ENCODE data around the gene SPON1.
"Not testable (repeated sequence)": the region's sequence is repeated elsewhere in the genome, so short reads cannot be mapped to it uniquely, and the experiment has no call there.

Gene SPON1

DNA sequence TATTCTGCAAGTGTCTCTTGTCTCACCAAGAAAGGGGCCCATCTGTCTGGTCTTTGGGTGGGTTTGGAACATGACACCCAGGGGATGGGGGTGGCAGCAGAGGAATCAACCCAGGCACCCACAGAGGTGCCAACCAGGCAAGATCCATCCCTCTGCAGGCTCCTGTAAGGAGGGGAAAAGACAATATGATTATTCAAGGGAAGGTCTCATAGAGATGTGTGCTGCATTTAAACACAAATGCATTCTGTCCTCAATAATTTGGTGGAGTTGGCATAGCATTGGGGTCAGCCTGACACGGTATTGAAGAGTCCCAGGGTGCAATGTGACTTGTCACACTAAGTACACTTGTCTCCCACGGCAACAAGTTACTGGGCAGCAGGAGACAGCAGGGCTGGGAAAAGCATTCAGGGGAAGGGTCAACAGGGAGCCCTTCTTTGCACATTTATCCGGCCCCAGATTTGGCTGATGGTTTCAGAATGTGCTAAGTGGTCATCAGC lies 33.1 kb upstream of the SPON1 start:
- Histone ChIP-seq H3K27me3 (replicated peaks) (no peaks in the 10 kb centered on the region), H3K4me3 (ENCODE audit: low read depth, low read length) (no peak overlapping the region), H3K36me3 (replicated peaks) (no peaks in the 10 kb centered on the region), H3K27ac (no peak overlapping the region)
- in situ Hi-C loops (cut with HindIII; ENCODE audit: low pct_ligation_motif_present, low sequenced_read_pairs): no loop called here
- no peak for DNase-seq
- TF ChIP-seq, protein P1, sequence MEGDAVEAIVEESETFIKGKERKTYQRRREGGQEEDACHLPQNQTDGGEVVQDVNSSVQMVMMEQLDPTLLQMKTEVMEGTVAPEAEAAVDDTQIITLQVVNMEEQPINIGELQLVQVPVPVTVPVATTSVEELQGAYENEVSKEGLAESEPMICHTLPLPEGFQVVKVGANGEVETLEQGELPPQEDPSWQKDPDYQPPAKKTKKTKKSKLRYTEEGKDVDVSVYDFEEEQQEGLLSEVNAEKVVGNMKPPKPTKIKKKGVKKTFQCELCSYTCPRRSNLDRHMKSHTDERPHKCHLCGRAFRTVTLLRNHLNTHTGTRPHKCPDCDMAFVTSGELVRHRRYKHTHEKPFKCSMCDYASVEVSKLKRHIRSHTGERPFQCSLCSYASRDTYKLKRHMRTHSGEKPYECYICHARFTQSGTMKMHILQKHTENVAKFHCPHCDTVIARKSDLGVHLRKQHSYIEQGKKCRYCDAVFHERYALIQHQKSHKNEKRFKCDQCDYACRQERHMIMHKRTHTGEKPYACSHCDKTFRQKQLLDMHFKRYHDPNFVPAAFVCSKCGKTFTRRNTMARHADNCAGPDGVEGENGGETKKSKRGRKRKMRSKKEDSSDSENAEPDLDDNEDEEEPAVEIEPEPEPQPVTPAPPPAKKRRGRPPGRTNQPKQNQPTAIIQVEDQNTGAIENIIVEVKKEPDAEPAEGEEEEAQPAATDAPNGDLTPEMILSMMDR (IDR thresholded peaks at IDR 0.05; ENCODE audit: low read depth, low read length, missing control alignments): no peak

GRCh38 chr11:13931356-13931755 lies 31.2 kb upstream of the SPON1 start:
- TF ChIP-seq, protein P1 (IDR thresholded peaks at IDR 0.05; ENCODE audit: low read depth, low read length, missing control alignments): no peak
- no peak overlapping the region for H3K4me3 ChIP-seq (ENCODE audit: low read depth, low read length)
- H3K27me3 ChIP-seq (replicated peaks): no peaks in the 10 kb centered on the region
- H3K36me3 ChIP-seq (replicated peaks): no peaks in the 10 kb centered on the region
- in situ Hi-C loops (cut with HindIII; ENCODE audit: low pct_ligation_motif_present, low sequenced_read_pairs): no loop called here
- H3K27ac ChIP-seq: no peak overlapping the region
- no peak for DNase-seq

DNA sequence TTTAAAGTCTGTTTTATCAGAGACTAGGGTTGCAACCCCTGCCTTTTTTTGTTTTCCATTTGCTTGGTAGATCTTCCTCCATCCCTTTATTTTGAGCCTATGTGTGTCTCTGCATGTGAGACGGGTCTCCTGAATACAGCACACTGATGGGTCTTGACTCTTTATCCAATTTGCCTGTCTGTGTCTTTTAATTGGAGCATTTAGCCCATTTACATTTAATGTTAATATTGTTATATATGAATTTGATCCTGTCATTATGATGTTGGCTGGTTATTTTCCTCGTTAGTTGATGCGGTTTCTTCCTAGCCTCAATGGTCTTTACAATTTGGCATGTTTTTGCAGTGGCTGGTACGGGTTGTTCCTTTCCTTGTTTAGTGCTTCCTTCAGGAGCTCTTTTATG lies 25.4 kb upstream of the SPON1 start:
- H3K4me3 ChIP-seq (ENCODE audit: low read depth, low read length); DNase-seq; H3K36me3 ChIP-seq (replicated peaks); H3K27me3 ChIP-seq (replicated peaks); H3K27ac ChIP-seq; in situ Hi-C loops (cut with HindIII; ENCODE audit: low pct_ligation_motif_present, low sequenced_read_pairs): not testable (repeated sequence)

DNA sequence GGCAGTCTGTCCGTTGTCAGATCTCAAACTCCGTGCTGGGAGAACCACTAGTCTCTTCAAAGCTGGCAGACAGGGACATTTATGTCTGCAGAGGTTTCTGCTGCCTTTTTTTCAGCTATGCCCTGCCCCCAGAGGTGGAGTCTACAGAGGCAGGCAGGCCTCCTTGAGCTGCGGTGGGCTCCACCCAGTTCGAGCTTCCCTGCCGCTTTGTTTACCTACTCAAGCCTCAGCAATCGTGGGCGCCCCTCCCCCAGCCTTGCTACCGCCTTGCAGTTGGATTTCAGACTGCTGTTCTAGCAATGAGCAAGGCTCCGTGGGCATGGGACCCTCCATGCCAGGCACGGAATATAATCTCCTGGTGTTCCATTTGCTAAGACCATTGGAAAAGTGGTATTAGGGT lies 23.7 kb upstream of the SPON1 start:
- H3K27ac ChIP-seq; DNase-seq; H3K4me3 ChIP-seq (ENCODE audit: low read depth, low read length); in situ Hi-C loops (cut with HindIII; ENCODE audit: low pct_ligation_motif_present, low sequenced_read_pairs); H3K36me3 ChIP-seq (replicated peaks); H3K27me3 ChIP-seq (replicated peaks): not testable (repeated sequence)

DNA sequence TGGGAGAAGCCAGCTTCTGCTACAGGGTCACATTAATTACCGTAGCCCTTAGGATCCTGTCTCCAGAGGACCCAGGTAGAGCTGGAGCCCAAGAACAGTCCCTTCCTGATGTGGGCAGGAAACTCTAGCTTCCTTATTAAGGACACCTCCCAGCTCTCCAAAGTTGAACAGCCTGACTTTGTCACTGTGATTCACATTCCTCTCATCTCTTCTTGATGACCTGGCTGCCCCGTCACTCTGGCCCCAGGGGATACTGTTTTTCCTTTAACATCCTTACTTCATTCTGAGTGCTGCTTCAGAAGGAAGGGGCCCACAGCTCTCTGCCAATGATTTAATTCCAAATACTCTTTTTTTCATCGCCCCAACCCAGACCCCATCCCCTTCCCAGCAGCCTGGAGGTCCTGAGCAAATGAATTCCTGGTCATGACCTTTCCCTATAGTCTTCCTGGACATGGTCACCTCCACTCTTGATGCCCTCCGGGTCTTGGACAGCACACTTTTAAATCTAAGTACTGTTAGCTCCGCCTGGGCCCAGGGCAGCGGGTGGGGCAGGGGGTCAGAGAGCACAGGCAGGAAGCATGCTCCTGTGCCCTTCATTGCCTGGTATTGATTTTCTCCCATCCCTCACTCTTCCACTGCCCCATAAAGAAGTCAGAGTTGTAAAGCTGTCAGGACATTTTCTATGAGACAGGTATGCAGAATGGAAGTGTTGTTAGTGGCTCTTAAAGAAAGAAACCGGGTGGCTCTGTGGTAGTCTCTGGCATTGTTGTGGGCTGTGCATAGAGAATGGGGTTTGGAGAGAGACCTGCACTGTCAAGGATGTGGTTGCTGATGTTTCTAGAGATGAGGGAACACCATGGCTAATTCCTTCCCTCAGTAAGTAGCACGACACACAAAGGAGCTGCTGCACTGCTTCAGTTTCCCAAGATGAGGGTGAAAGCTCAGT lies 22.3 kb upstream of the SPON1 start:
- Histone ChIP-seq H3K36me3 (replicated peaks) (no peaks in the 10 kb centered on the region), H3K4me3 (ENCODE audit: low read depth, low read length) (no peak overlapping the region), H3K27me3 (replicated peaks) (no peaks in the 10 kb centered on the region), H3K27ac (no peak overlapping the region)
- in situ Hi-C loops (cut with HindIII; ENCODE audit: low pct_ligation_motif_present, low sequenced_read_pairs): no loop called here
- TF ChIP-seq, protein P1 (IDR thresholded peaks at IDR 0.05; ENCODE audit: low read depth, low read length, missing control alignments): no peak
- no peak for DNase-seq

DNA sequence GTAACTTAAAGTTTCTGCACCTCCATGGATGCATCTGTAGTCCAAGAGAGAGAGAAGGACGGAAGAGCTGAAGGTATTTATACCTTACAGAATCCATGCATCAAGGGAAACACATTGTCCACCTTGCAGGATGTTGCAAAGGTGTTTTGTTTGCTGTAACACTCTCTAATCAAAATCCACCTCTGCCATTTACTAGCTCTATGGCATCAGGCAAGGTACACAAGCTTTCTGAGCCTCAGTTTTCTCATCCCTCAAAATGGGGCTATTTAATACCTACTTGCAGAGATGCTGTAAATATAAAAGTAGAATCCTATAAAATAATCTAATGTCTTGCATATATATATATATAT lies 21.6 kb upstream of the SPON1 start:
- no peak for DNase-seq
- TF ChIP-seq, protein P1 (IDR thresholded peaks at IDR 0.05; ENCODE audit: low read depth, low read length, missing control alignments): no peak
- in situ Hi-C loops (cut with HindIII; ENCODE audit: low pct_ligation_motif_present, low sequenced_read_pairs): no loop called here
- H3K27me3 ChIP-seq (replicated peaks): no peaks in the 10 kb centered on the region
- H3K4me3 ChIP-seq (ENCODE audit: low read depth, low read length): no peak overlapping the region
- H3K36me3 ChIP-seq (replicated peaks): no peaks in the 10 kb centered on the region
- no peak overlapping the region for H3K27ac ChIP-seq

GRCh38 chr11:13941775-13942174 lies 20.7 kb upstream of the SPON1 start:
- Histone ChIP-seq H3K4me3 (ENCODE audit: low read depth, low read length) (no peak overlapping the region), H3K36me3 (replicated peaks) (no peaks in the 10 kb centered on the region), H3K27me3 (replicated peaks) (no peaks in the 10 kb centered on the region), H3K27ac (no peak overlapping the region)
- in situ Hi-C loops (cut with HindIII; ENCODE audit: low pct_ligation_motif_present, low sequenced_read_pairs): no loop called here
- no peak for DNase-seq
- TF ChIP-seq, protein P1 (IDR thresholded peaks at IDR 0.05; ENCODE audit: low read depth, low read length, missing control alignments): no peak
